ENCODE measurements around the gene RALA.
"Not testable (repeated sequence)": the region's sequence is repeated elsewhere in the genome, so short reads cannot be mapped to it uniquely, and the experiment has no call there.

The RALA gene

DNA sequence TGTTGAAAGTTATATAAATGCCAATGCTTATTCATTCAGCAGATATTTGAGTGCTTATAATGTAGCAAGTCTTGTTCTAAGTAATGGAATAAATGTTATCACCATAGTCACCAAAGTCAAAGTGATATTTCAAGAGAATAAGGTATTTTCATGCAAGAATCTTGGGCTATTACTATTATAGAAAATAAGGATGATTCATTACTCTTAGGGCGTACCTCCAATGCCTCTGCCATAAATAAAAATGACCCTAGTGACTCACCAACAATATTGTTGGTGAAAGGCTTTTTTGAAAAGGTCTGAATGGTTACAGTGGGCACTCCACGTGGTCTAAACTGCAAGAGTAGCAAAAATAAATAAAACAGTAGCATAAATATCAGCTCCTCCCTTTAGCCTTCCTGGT lies 68.4 kb downstream of the RALA start:
- DNase-seq = no peak

DNA sequence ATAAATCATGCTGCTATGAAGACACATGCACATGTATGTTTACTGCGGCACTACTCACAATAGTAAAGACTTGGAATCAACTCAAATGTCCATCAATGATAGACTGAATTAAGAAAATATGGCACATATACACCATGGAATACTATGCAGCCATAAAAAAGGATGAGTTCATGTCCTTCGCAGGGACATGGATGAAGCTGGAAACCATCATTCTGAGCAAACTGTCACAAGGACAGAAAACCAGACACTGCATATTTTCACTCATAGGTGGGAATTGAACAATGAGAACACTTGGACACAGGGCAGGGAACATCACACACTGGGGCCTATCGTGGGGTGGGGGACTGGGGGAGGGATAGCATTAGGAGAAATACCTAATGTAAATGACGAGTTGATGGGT lies 69.7 kb downstream of the RALA start:
- DNase-seq = not testable (repeated sequence)

- DNase-seq = no peak
Observed at GRCh38 chr7:39693812-39694211, 70.4 kb downstream of the RALA start.

DNA sequence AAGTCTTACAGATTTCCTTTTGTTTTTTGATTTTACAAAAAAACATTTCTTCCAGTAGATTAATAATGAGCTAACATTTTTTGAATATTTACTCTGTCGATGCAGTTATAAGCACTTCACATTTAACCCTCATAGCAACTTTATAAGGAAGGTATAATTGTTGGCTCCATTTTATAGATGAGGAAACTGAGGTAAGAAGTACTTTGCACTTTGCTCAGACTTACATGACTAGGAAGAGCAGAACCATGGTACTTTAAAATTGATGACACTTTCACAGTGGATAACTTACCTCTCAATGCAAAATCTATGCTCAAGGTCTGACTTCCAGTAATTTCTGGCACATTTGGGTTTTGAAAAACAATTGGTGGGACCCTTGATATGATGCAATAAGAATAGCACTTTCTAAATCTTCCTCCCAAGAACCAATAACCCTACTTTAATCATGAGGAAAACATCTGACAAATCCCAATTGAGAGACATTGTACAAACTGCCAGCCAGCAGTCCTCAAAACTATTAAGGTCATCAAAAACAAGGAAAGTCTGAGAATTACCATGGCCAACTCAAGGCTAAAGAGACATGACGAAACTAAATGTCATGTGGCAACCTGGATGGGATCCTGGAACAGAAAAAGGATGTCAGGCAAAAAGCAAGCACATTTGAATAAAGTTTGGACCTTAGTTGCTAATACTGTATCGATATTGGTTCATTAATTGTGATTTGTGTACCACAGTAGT lies 72.6 kb downstream of the RALA start:
- no peak for DNase-seq

- no peak for DNase-seq
Observed at GRCh38 chr7:39696631-39697030, 73.3 kb downstream of the RALA start.

- no peak for DNase-seq
Observed at GRCh38 chr7:39697483-39697882, 74.1 kb downstream of the RALA start.

GRCh38 chr7:39700165-39700564 lies 76.8 kb downstream of the RALA start:
- no peak for DNase-seq

DNA sequence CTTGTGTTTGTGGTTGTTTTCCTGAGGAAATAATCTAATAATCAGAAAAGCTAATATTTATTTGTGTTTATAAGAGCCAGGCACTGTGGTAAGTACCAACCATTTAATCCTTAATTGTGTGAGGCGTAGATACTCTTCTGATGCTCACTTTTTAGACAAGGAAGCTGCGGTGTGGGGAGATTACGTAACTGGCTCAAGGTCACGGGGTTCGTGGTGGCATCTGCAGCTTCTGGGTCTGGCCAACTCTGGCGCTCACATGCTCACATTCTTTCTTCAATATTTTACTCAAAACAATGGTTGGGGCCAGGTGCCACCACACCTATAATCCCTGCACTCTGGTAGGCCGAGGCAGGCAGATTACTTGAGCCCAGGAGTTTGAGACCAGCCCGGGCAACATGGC lies 77.6 kb downstream of the RALA start:
- peak; percentile 47 for DNase-seq

GRCh38 chr7:39702133-39702532 lies 78.8 kb downstream of the RALA start:
- DNase-seq = no peak

GRCh38 chr7:39703144-39703543 lies 79.8 kb downstream of the RALA start:
- no peak for DNase-seq

DNA sequence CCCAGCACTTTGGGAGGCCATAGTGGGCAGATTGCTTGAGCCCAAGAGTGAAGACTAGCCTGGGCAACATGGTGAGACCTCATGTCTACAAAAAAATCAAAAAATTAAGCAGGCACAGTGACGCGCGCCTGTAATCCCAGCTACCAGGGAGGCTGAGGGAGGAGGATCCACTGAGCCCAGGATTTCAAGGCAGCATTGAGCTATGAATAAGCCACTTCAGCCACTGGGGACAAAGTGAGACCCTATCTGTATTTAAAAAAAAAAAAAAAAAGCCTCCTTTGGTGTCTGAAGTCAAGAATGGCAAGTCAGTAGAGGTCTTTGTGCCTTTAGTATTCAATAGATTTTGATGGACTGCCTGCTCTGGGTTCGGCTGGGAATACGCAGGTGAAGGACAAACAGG lies 85.7 kb downstream of the RALA start:
- DNase-seq = no peak

DNA sequence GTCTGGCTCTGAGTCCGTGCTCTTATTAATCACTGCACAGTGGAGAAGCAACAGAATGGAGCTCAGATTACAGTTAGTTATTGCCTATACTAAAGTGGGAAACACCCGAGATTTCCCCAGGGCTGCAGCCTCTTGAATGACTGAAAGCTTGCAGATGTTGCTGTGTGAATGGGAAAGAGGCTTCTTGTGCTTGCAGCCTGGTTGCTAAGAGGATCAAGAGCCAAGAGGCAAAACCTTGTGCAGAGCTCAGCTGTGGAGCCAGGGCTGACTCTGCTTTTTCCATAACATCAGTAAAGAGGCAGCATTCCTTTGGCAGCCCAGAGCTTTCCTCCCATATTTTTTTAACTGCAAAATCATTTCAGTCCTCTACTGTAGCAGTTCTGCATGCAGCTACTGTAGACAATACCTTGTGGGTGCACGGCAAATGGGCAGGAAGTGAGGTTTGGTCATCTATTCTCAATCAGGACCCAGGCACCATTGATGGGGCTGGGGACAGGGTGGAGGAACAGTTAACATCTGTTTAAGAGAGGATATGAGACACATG lies 86.5 kb downstream of the RALA start:
- no peak for DNase-seq

- DNase-seq = no peak
Observed at GRCh38 chr7:39712751-39713150, 89.4 kb downstream of the RALA start.

DNA sequence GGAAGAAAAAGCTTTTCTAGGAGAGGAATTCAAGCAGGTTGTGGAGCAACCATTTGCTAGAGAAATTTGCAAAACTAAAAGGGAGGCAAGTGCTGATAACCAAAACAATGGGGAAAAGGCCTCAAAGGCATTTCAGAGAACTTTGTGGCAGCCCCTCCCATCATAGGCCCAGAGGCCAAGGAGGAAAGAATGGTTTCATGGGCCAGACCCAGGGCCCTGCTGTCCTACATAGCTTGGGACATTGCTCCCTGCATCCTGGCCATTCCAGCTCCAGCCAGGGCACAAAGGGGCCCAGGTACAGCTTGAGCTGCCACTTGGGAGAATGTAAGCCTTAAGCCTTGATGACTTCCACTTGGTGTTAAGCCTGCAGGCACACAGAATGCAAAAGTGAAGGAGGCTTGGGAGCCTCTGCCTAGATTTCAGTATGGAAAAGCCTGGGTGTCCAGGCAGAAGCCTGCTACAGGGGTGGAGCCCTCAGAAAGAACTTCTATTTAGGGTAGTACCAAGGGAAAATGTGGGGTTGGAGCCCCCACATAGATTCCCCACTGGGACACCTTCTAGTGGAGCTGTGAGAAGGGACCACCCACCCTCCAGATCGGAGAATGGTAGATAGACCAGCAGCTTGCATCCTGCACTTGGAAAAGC lies 91.2 kb downstream of the RALA start:
- no peak for DNase-seq

DNA sequence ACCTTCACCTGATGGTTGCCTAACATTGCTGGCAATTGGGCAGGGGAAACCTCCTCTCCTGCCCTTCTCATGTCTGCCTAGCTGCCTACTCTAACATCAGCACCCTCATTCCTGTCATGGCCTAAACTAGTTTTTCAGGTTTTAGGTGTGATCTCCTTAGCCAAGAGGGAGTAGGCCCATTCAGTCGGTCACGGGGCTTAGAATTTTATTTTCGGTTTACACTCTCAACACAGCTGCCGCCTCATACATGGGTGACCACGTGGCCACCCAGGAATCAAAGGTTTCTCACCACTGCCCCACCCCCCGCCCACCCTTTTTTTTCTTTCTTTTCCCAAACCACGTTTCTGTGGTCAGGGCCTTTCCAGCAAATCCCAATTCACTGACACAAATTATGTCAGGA lies 97.2 kb downstream of the RALA start:
- DNase-seq = no peak

GRCh38 chr7:39721345-39721744 lies 98.0 kb downstream of the RALA start:
- DNase-seq = no peak

DNA sequence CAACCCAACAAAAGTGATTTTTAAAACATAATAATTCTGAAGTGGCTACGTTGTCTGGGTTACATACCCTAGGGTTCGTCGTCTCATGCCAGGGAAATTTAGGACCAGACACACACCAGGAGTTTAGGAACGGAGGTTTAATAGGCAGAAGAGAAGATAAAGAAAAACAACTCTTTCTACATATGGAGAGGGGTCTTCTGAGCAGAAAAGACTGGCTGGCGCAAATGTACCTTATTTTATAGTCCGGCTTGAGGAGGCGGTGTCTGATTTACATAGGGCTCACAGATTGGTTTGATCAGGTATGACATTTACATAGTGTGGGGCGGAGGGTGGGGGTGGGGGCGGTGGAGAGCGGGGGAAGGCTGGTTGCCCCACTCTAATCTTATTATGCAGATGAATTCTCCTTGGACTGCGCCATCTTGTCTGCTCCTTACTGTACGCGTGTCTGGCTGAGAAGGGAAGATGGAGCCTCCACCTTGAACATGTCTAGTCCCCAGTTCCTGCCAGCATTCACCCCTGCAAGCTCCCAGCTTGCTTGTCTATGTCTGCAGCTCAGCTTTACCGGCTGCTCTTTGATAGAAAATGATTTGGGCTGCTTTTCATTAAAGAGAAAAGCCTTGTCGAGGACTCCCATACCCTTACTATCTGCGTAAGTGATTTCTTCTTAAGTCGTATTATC lies 98.7 kb downstream of the RALA start:
- DNase-seq = no peak

GRCh38 chr7:39727231-39728012 lies 104.0 kb downstream of the RALA start:
- no peak for DNase-seq

DNA sequence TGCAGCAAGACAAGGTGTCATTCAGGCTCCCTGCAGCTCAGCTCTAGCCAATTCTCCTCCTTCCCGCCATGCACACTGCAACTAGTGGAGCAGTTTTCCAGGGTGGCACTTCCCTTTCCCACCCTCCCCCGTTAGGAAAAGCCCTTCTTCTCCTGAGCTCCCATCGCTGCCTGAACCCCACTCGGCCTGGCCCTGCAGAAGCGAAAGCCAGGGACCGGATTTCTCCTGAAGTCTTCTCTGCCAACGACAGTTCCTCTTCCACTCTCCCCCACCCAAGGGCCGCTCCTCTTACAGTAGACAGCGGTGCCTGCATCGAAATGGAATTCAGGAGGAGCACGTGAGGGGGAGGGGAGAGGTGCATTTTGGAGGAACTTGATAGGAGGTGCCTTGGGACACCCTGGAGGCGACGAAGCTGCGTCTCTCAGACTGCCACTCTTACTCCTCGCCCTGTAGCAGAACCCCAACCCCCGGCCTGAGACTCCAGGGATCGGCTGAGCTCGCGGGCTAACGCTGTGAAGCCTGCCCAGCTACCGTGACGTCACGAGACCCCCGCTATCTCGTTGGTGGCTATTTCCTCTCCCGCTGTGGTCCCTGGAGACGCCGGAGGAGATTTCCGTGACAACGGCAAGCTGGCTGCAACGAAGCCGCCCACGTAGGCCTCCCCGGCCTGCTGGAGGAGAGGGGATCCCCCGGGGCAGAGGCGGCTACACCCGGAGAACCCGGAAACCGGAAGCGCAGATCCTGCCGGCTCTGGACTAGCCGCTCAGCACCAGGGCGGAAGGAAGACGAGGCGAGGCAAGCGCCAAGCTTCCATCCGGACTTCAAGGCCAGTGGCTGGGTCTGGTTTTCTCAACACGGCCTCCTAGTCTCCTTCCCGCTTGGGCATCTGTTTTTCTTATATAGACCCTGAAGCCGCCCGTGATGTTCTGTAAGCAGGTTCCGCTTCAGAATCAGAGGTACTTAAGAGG lies 109.7 kb downstream of the RALA start:
- DNase-seq = peak; percentile 97

- peak; percentile 45 for DNase-seq
Observed at GRCh38 chr7:39733881-39734632, 110.7 kb downstream of the RALA start.

DNA sequence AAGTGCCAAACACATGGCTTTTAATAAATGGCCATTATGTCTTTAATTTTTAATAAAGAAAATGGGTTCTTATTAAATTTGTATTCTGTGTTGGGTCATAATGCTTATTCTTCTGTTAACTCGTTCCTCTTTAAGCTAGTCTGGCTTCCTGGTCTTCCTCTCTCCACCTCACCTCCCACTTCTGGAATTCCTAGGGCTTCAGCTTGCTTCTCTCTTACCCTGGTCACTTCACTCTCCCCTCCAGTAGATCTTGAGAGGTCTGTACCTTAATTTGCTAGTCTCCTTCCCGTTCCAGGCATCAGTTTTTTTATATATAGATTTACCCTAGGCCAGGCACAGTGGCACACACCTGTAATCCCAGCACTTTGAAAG lies 111.2 kb downstream of the RALA start:
- DNase-seq = no peak

All from CD4-positive, alpha-beta T cell treated with Interleukin-15 for 1 hour (primary cell).